ENCODE measurements around the gene TTC9. TPM values are rescaled to one million over a fixed set of nuclear protein-coding genes. Genes with fewer than 3 reads are reported as not detected.
A peak's percentile ranks its signal among the peaks of the same experiment; 100 is the strongest.

The TTC9 gene
- total RNA-seq, 4 donors from 2014 or later = 3.9 to 6.9 (median 5.4) TPM

DNA sequence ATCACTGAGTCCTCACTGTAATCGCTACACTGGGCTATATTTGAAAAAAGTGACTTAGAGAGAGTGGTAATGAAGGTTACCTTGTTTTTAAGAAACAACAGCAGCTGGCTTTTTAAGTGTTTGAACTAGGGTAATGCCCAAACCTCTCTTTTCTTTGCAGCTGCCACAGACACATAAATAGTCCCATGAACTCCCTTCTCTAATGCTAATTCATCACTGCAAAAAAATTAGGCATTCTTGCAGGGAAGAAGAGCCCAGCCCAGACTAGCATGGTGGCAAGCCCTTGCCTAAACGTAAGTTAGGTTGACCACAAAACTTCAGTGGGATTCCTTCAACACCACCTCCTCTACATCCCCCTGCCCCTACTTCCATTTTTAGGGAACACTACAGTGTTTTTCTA, 23.4 kb upstream of the TTC9 start:
- Histone ChIP-seq H3K27me3 (no peaks in the 10 kb centered on the region), H3K9me3 (peaks cover 0 to 6% (median 0%) of the 10 kb centered on the region in 4 donors), H3K4me1 (no peaks in the 10 kb centered on the region), H3K36me3 (no peaks in the 10 kb centered on the region), H3K27ac (no peak overlapping the region), H3K4me3 (no peak overlapping the region)
- DNase-seq (ENCODE audit: low spot score in 2 of 2) = no peak
- TF ChIP-seq POLR2A (IDR thresholded peaks at IDR 0.05) (no peak), EP300 (IDR thresholded peaks at IDR 0.05) (no peak)
- TF ChIP-seq, protein P1, sequence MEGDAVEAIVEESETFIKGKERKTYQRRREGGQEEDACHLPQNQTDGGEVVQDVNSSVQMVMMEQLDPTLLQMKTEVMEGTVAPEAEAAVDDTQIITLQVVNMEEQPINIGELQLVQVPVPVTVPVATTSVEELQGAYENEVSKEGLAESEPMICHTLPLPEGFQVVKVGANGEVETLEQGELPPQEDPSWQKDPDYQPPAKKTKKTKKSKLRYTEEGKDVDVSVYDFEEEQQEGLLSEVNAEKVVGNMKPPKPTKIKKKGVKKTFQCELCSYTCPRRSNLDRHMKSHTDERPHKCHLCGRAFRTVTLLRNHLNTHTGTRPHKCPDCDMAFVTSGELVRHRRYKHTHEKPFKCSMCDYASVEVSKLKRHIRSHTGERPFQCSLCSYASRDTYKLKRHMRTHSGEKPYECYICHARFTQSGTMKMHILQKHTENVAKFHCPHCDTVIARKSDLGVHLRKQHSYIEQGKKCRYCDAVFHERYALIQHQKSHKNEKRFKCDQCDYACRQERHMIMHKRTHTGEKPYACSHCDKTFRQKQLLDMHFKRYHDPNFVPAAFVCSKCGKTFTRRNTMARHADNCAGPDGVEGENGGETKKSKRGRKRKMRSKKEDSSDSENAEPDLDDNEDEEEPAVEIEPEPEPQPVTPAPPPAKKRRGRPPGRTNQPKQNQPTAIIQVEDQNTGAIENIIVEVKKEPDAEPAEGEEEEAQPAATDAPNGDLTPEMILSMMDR (IDR thresholded peaks at IDR 0.05) = no peak
- 51 to 72% methylated on average over 2 of the region's 2 CpGs for WGBS, 2 donors

DNA sequence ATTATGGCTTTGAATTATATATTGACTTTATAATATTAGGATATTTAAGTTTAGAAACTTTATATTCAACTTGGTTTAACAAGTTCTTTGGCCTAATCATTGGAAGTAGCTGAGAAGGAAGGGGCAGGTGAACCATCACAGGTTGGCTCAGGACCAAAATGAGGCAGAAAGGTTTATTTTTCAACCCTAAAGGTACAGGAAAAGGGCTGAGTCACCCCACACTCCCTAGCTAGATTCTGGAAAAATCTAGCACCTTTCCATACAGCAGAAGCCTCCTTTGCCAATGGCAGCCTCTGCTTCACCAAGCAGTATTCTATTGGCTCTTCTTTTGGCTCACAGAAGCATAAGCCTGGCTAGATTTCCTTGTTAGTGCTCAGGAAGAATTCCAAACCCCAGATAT, 22.0 kb upstream of the TTC9 start:
- H3K27ac ChIP-seq = no peak overlapping the region
- no peaks in the 10 kb centered on the region for H3K27me3 ChIP-seq
- peaks cover 0 to 6% (median 0%) of the 10 kb centered on the region in 4 donors for H3K9me3 ChIP-seq
- no peak overlapping the region for H3K4me3 ChIP-seq
- TF ChIP-seq POLR2A (IDR thresholded peaks at IDR 0.05) (no peak), EP300 (IDR thresholded peaks at IDR 0.05) (no peak)
- TF ChIP-seq, protein P1 (IDR thresholded peaks at IDR 0.05) = no peak
- no peaks in the 10 kb centered on the region for H3K4me1 ChIP-seq
- no peaks in the 10 kb centered on the region for H3K36me3 ChIP-seq
- no peak for DNase-seq (ENCODE audit: low spot score in 2 of 2)

DNA sequence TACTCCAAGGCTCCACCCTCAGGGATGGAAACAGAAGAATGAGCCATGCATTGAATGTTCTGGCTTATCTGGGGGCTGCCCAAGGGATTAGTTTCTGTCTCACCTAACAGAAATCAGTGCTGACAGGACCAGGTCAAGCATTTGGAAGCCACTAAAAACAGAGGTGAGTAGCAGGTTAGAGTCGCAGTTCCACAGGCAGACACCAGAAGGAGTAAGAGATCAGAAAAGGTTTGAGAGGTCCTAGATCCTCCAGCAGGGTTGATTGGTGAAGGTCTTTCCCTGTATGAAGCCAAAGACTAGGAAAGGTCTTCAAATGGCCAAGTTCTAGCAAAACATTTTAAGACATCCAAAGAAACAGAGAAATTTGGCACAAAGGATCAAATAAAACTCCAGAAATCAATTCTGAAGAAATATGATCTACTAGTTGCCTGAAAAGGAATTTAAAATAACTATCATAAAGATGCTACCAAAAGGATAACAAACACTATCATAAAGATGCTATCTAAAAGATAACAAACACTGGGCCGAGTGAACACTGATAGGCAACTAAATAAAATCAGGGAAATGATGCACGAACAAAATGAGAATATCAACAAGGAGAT, 19.5 kb upstream of the TTC9 start:
- Histone ChIP-seq H3K36me3 (no peaks in the 10 kb centered on the region), H3K4me3 (no peak overlapping the region), H3K27ac (no peak overlapping the region), H3K4me1 (no peaks in the 10 kb centered on the region), H3K27me3 (no peaks in the 10 kb centered on the region), H3K9me3 (peaks cover 0 to 19% (median 0%) of the 10 kb centered on the region in 4 donors)
- WGBS, 2 donors = 50 to 51% methylated on average over 3 of the region's 3 CpGs
- DNase-seq (ENCODE audit: low spot score in 2 of 2) = no peak
- TF ChIP-seq, protein P1 (IDR thresholded peaks at IDR 0.05) = peak; percentile 8 to 56 (median 25)
- TF ChIP-seq EP300 (IDR thresholded peaks at IDR 0.05) = no peak

DNA sequence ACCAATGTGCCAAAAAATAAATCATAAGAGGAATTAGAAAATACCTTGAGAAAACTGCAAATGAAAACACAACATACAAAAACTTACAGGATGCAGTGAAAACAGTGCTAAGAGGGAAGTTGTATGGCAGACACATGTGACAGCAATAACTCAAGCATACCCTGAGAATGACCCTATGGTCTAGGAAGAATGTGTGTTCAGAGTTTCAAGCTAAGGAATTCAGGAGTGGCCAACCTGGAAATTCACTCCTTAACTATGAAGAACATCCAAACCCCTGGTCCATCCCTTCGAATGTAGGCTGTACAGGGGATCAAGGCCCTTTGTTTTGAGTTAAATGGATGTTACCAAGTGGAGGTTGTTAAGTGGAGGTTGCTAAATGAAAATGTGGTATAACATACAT, 16.7 kb upstream of the TTC9 start:
- peaks cover 0 to 34% (median 0%) of the 10 kb centered on the region in 4 donors for H3K9me3 ChIP-seq
- no peaks in the 10 kb centered on the region for H3K4me1 ChIP-seq
- H3K4me3 ChIP-seq = no peak overlapping the region
- whole genome bisulfite sequencing, 2 donors = 83 to 88% methylated on average over 1 of the region's 1 CpG
- H3K36me3 ChIP-seq = no peaks in the 10 kb centered on the region
- H3K27ac ChIP-seq = no peak overlapping the region
- no peak for DNase-seq (ENCODE audit: low spot score in 2 of 2)
- TF ChIP-seq POLR2A (IDR thresholded peaks at IDR 0.05) (no peak), EP300 (IDR thresholded peaks at IDR 0.05) (no peak)
- TF ChIP-seq, protein P1 (IDR thresholded peaks at IDR 0.05) = no peak
- H3K27me3 ChIP-seq = no peaks in the 10 kb centered on the region

DNA sequence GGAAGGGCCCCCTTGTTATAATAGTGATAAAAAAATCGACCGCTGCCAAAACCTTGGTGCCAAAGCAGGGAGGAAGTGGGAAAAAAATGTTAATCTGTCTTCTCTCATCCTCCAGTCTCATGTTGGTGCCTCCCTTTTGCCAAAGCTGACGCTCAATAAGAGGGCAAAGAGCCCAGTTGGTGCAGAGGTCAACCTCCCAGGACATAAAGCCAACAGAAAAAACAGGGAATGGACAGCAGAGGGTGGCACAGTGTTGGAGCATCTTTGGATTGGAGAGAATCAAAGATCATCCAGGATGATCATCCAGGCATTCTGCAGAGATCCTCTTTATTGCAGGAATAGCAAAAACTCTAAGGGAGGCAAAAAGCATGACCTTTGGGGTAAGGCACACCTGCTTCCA, 9.8 kb upstream of the TTC9 start:
- TF ChIP-seq POLR2A (IDR thresholded peaks at IDR 0.05) = no peak
- TF ChIP-seq EP300 (IDR thresholded peaks at IDR 0.05) = no peak
- TF ChIP-seq, protein P1 (IDR thresholded peaks at IDR 0.05) = no peak
- Histone ChIP-seq H3K4me1 (no peaks in the 10 kb centered on the region), H3K9me3 (peaks cover 0 to 21% (median 0%) of the 10 kb centered on the region in 4 donors), H3K27me3 (no peaks in the 10 kb centered on the region), H3K27ac (no peak overlapping the region), H3K36me3 (no peaks in the 10 kb centered on the region), H3K4me3 (no peak overlapping the region)
- 73 to 79% methylated on average over 3 of the region's 3 CpGs for WGBS, 2 donors
- DNase-seq (ENCODE audit: low spot score in 2 of 2) = no peak

All from tibial nerve (tissue), 4 donors.